HT-29 (cell line): ENCODE measurements around the gene DOK5. TPM values are rescaled to one million over a fixed set of nuclear protein-coding genes. Genes with fewer than 3 reads are reported as not detected.
"Not testable (repeated sequence)": the region's sequence is repeated elsewhere in the genome, so short reads cannot be mapped to it uniquely, and the experiment has no call there.

Source experiments
- DNase-seq: peaks from one replicate; pipeline ENCODE4 v3.0.0-alpha.2; 2015; ENCODE audit warnings: low spot score
- total RNA-seq: library from RNA; depleted of rRNA; stranded (reverse); fragments of >200 nt; shearing (Covaris generic); gene quantifications from 2 replicates; pipeline ENCODE4 v1.2.3, GENCODE V29; 2014; rRNA removed

Gene DOK5
- total RNA-seq: not detected in 2 replicates

- DNase-seq: no peak
Observed at GRCh38 chr20:54475334-54476168, at the start of gene DOK5. TSS of gene DOK5 (plus strand) at chr20:54475593. CDS start at chr20:54475947, 354 bp downstream.

GRCh38 chr20:54429364-54429763, 46.0 kb upstream of the DOK5 start:
- no peak for DNase-seq

DNA sequence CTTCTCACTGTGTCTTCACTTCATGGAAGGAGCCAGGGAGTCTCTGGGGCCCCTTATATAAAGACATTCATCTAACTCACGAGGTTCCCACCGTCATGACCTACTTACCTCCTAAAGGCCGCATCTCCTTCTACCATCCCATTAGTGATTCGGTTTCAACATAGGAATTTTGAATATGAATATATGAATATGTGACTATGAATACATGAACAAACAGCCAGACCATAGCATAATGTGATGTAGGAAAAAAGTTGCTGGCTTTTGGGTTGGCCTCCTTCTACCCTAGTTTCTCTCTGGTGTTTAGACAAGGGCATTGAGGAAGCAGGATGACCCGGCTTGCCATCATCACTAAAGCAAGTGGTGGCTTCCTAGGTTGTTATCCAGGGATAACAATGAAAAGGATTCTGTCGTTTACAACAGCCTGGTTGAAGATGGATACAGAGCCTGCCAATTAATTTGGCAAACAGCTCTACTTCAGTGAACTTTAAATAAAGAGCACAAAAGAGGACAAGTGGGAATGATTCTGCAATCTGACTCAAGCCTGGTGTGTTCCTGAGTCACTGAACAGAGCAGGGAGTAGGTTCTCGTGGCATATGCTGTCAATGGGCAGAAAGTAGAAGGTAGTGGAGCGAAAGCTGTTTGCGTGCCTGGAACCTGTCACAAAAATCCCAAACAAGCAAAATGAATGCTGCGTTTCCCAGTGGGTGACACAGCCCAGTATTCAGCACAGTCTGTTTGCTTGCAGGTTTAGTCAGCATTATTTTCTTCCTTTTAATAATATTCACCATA, 44.0 kb upstream of the DOK5 start:
- no peak for DNase-seq

DNA sequence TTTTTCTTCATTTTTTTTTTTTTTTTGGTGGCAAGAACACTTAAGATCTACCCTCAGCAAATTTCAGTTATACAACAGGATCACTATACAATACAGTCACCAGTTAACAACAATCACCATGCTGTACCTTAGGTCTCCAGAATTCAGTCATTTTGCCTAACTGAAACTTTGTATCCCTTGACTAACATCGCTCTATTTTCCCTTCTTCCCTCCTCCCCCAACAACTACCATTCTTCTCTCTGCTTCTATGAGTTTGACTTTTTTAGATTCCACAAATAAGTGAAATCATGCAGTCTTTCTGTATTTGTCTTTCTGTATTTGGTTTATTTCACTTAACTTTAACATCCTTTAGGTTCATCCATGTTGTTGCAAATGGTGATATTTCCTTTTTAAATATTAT, 42.4 kb upstream of the DOK5 start:
- DNase-seq: no peak

GRCh38 chr20:54433636-54434035, 41.8 kb upstream of the DOK5 start:
- DNase-seq: no peak

- DNase-seq: no peak
Observed at GRCh38 chr20:54434196-54434595, 41.2 kb upstream of the DOK5 start.

GRCh38 chr20:54435015-54435414, 40.4 kb upstream of the DOK5 start:
- DNase-seq: no peak

GRCh38 chr20:54436410-54436809, 39.0 kb upstream of the DOK5 start:
- not testable (repeated sequence) for DNase-seq

- no peak for DNase-seq
Observed at GRCh38 chr20:54438166-54438565, 37.2 kb upstream of the DOK5 start.

DNA sequence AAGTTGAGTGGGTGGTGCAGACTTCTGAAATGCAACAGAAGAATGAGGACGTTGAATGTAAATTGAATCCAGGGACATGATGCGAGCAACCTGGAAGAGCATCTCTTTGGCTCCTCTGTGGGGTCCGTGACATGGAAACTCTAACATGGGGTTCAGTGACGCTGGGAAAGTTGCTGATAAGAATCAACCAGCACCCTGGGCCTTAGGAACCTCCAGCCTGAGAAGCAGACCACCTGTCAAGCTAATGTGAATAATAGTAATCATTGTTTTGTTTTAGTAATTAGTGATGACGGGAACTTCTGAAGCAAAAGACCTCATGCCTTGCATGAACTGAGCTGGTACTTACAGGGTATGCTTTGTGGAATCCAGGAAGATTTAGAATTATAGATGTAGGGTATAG, 25.2 kb upstream of the DOK5 start:
- no peak for DNase-seq

DNA sequence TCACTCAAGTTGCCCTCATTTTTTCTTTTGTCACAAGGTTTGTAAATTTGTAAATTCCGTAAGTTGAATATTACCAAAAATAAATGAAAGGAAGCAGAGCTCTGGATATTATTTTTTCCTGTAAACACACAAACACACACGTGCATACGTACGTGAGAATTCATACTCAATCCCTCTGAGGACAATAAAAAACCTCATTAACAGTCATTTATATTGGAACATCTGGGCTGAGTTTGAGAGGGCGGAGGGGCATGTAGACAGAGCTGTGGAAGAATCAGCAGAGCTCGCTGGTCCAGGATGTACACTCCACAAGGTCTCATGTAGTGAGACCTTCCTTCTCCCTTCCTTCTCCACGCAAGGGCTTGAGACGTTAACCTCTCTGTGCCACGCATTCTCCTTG, 24.2 kb upstream of the DOK5 start:
- no peak for DNase-seq

- DNase-seq: no peak
Observed at GRCh38 chr20:54452277-54452676, 23.1 kb upstream of the DOK5 start.

GRCh38 chr20:54454982-54455381, 20.4 kb upstream of the DOK5 start:
- no peak for DNase-seq

- no peak for DNase-seq
Observed at GRCh38 chr20:54456423-54456822, 19.0 kb upstream of the DOK5 start.

DNA sequence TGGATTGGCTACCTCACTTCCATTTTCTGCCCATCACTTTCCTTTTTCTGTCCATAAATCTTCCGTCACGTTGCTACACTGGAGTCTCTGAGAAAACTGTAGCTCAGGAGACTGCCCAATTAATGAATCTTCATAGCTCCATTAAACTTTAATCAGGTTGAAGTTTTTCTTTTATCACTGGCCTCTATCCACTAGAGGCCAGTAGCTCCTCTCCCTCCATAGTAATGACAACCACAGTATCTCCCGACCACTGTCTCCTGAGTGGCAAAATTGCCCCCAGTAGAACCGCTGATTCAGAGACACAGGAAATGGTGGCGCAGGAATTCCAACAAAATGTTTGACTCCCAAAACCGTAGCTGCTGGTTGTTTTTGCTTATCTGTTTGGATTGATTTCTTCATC, 18.4 kb upstream of the DOK5 start:
- DNase-seq: no peak

- DNase-seq: no peak
Observed at GRCh38 chr20:54458219-54458618, 17.2 kb upstream of the DOK5 start.

DNA sequence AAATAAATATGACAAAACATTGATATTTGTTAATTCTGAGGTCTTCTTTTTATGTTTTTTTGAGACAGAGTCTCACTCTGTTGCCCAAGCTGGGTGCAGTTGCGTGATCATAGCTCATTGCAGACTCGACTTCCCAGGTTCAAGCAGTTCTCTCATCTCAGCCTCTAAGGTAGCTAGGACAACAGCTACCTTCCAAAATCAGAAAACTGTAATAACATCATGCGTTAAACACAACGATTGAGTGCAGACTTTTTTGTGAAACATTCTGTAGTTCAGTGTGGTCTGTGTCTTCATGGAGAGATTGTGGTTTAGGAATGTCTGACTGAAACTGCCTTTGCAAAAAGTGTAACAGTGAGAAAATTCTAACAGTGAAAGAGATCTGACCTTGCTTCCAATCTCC, 16.1 kb upstream of the DOK5 start:
- DNase-seq: no peak

DNA sequence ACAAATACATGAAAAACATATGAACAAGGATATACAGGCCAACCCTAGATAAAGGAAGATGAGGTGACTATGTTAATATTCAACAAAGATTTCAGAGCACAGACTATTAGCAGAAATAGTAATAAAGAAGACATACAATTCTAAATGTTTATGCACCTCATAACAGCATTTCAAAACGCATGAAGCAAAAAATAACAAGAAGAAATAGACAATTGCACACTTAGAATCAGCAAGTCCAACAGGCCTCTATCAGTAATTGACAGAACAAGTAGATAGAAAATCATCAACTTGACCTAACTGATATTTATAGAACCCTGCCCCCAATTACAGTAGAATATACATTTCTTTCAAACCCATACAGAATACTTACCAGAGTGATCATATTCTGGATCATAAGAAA, 11.4 kb upstream of the DOK5 start:
- DNase-seq: no peak

- no peak for DNase-seq
Observed at GRCh38 chr20:54466127-54466526, 9.3 kb upstream of the DOK5 start.

DNA sequence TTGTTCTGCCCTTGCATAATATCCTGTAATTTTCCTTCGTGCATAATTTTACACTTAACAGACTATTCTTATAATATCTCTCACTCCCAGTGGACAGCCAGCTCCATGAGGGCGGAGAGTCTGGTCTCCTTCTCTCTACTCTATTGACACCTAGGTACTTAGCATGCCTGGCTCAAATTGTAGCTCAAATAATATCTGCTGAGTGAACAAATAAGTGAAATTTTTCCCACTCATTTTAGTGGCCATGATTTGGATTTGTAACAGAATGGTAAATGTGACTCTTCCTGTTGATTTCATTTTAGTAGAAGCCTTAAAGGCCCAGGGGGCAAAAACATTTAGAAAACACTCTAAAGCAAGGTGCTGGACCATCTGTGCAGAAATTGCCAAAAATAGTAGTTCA, 7.8 kb upstream of the DOK5 start:
- no peak for DNase-seq

- DNase-seq: no peak
Observed at GRCh38 chr20:54468082-54468481, 7.3 kb upstream of the DOK5 start.

DNA sequence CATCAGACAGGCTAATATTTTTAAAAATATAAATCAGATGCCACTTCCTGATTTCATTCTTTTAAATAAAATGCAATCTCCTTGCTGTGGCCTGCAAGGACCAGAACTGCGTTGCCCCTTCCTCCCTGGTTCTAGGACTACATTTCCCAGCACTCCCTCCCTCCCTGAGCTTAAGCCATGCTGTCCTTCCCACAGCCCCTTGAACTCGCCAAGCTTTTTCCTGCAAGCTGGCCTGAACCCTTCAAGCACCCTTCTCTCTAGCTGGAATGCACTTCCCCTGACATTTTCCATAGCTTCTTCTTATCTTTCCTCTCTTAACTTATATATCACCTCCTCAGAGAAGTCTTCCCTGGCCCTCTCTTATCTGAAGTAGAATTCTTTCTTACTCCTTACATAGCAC, 6.1 kb upstream of the DOK5 start:
- no peak for DNase-seq

DNA sequence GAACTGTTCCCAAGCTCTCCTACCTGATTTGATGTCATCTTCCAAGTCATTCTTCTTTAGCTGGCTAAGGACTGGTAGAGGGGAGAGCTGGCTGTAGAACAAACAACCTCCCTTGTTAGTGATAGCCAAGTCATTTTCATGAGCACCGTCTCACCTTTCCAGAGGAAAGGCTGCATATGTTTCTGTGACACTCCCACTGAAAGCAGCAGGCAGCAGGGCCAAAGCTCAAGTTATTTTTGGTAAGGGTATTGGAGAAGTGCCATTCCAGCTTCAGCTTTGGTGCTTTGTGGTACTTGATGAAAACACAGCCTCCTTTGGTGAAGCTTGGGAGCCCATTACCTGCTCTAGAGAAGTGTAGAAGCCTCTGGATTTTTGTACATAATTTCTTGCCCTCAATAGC, 5.4 kb upstream of the DOK5 start:
- no peak for DNase-seq
